ENCODE results near the gene ZNF471. TPM values are rescaled to one million over a fixed set of nuclear protein-coding genes. Genes with fewer than 3 reads are reported as not detected.

ZNF471 gene
- total RNA-seq, 1 donor from 2014 or later, result 0.05 TPM

DNA sequence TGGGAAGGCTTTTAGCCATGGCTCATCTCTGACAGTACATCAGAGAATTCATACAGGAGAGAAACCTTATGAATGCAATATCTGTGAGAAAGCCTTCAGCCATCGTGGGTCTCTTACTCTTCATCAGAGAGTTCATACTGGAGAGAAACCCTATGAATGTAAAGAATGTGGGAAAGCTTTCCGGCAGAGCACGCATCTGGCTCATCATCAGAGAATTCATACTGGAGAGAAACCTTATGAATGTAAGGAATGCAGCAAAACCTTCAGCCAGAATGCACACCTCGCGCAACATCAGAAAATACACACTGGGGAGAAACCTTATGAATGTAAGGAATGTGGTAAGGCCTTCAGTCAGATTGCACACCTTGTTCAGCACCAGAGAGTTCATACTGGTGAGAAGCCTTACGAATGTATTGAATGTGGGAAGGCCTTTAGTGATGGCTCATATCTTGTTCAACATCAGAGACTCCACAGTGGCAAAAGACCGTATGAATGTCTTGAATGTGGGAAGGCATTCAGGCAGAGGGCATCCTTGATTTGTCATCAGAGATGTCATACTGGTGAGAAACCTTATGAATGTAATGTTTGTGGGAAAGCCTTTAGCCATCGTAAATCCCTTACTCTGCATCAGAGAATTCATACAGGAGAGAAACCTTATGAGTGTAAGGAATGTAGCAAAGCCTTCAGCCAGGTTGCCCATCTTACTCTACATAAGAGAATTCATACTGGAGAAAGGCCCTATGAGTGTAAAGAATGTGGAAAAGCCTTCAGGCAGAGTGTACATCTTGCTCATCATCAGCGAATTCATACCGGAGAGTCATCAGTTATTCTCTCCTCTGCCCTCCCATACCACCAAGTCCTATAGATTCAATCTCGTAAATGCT is 70.3 kb downstream of the ZNF471 start:
- peaks cover 13% of the 10 kb centered on the region for H3K9me3 Mint-ChIP-seq
- peaks cover 57% of the 10 kb centered on the region for H3K36me3 Mint-ChIP-seq
- H3K27me3 Mint-ChIP-seq, result no peaks in the 10 kb centered on the region
- TF ChIP-seq, protein P1, sequence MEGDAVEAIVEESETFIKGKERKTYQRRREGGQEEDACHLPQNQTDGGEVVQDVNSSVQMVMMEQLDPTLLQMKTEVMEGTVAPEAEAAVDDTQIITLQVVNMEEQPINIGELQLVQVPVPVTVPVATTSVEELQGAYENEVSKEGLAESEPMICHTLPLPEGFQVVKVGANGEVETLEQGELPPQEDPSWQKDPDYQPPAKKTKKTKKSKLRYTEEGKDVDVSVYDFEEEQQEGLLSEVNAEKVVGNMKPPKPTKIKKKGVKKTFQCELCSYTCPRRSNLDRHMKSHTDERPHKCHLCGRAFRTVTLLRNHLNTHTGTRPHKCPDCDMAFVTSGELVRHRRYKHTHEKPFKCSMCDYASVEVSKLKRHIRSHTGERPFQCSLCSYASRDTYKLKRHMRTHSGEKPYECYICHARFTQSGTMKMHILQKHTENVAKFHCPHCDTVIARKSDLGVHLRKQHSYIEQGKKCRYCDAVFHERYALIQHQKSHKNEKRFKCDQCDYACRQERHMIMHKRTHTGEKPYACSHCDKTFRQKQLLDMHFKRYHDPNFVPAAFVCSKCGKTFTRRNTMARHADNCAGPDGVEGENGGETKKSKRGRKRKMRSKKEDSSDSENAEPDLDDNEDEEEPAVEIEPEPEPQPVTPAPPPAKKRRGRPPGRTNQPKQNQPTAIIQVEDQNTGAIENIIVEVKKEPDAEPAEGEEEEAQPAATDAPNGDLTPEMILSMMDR (conservative IDR thresholded peaks at IDR 0.05), result no peak
- H3K4me3 Mint-ChIP-seq, result no peak overlapping the region
- H3K27ac Mint-ChIP-seq, result no peak overlapping the region
- no peak for DNase-seq (ENCODE audit: extremely low spot score, unreplicated experiment)
- H3K4me1 Mint-ChIP-seq (ENCODE audit: unreplicated experiment), result no peaks in the 10 kb centered on the region

Other genes starting within 250 kb of the ZNF471 start
- not detected in 2 replicates for gene EDDM13, start 235.1 kb upstream of the ZNF471 start, total RNA-seq (ENCODE audit: low replicate concordance)
- 13.4 and 16.3 TPM in 2 replicates for gene ZSCAN5A, start 193.0 kb upstream of the ZNF471 start, total RNA-seq (ENCODE audit: low replicate concordance)
- gene ZNF582, start 114.3 kb upstream of the ZNF471 start, total RNA-seq (ENCODE audit: low replicate concordance), result 3.7 TPM in 2 replicates
- gene ZNF583, start 103.5 kb upstream of the ZNF471 start, total RNA-seq (ENCODE audit: low replicate concordance), result 5.8 and 11.5 TPM in 2 replicates
- gene ZNF667, start 30.5 kb upstream of the ZNF471 start, total RNA-seq (ENCODE audit: low replicate concordance), result 0.10 TPM in 1 of 2 replicates, not detected in the other
- 6.2 and 7.2 TPM in 2 replicates for gene ZFP28, start 31.1 kb downstream of the ZNF471 start, total RNA-seq (ENCODE audit: low replicate concordance)
- 5.1 and 6.5 TPM in 2 replicates for gene ZNF470, start 59.6 kb downstream of the ZNF471 start, total RNA-seq (ENCODE audit: low replicate concordance)
- 10.4 and 15.8 TPM in 2 replicates for gene ZNF71, start 87.4 kb downstream of the ZNF471 start, total RNA-seq (ENCODE audit: low replicate concordance)
- gene SMIM17, start 135.3 kb downstream of the ZNF471 start, total RNA-seq (ENCODE audit: low replicate concordance), result 0.43 and 1.1 TPM in 2 replicates
- gene ZNF835, start 163.9 kb downstream of the ZNF471 start, total RNA-seq (ENCODE audit: low replicate concordance), result 0.12 and 0.74 TPM in 2 replicates

All from type B pancreatic cell (in vitro differentiated cells).